Measurements from ENCODE around the gene NDNF.

Gene NDNF

GRCh38 chr4:121070274-121070673 lies 2.1 kb downstream of the NDNF start:
- no peak for DNase-seq

DNA sequence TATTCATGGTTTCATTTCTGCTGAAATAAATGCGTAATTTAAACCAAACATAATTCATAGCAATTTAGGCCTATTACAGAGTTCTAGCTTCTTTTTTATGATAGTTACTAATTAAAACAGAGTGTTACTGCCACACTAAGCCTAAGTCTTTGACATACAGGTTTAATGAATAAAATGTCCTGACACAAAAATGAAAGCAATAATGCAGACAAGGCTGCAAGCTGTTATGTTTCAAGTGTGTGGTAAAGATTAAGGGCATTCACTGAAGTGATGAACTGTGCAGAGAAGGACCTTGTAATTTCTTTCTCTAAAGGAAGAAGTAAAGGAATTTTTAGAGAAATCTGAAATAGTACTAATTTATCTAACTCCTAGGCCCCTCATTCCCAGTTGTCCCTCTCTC lies 2.9 kb downstream of the NDNF start:
- DNase-seq = no peak

- no peak for DNase-seq
Observed at GRCh38 chr4:121064482-121064881, 7.9 kb downstream of the NDNF start.

DNA sequence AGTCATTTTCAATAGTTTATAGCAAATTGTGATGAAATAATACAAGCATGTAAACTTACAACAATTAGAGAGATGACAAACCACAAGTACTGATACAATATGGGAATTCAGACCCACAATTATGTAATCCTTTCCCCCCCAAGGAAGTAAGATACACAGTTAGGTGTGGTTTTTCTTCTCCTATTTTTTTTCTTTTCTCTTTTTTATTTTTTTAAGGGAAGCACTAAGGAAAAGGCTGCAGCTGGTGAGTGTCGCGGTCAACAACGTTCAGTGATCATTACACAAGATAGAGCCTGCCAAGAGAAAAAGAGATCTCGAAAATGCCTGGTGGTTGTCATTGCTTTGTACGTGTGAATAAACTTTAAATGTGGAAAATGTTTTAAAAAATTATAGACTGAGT lies 9.8 kb downstream of the NDNF start:
- no peak for DNase-seq

DNA sequence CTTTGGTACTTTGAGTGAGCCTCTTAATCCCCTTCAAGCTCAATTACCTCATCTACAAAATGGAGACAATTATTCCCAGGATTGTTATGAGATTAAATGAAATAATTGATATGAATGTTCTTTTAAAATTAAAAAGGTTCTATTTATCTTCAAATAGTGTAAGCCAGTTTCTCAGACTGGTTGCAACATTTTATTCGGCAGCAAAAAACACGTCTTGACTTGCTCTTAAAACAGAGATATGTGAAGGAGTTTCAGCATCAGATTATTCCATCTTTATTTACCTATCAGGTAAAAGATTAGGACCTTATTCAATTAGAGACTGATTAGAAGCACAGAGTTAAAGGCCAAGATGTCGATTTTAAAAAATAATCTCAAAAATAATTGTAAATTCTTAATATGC lies 10.5 kb downstream of the NDNF start:
- DNase-seq = no peak

DNA sequence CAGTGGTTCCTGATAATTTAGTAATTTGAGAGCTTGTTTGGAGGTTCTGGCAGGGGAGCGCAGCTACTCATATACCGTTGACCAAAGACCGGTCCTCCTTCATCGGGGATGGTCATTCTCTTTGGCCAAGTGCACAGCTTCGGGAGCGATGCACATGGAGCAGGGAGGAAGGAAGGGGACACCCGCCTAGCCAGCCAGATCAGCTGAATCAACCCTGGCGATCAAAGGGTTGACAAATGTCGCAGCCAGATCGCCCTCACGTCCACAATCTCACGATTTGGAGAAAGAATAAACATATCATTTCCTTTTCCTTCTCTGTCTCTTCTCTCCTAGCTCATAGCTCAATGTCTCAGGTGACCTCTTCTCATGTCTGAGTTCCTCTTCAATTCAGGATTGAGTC lies 11.1 kb downstream of the NDNF start:
- DNase-seq = no peak

GRCh38 chr4:121057466-121057922 lies 14.8 kb downstream of the NDNF start:
- no peak for DNase-seq

DNA sequence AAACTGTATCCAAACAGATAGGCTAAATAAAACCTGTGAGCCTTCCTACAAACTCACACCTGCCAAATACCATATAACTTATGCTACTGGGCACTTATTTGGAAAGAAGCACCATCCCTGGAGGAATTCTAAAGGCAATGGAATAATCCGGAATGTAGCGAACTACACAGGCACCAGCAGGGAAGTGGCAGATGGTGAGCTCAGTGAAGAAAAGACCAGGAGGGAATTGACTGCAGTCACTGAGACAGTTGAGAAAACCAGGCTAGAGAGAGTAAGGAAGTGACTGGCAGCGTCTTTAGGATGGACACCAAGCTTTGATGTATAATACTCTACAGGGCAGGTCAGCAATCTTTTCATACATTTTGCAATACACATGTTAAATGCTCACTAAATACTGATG lies 16.3 kb downstream of the NDNF start:
- DNase-seq = no peak

GRCh38 chr4:121054373-121054772 lies 18.0 kb downstream of the NDNF start:
- DNase-seq = no peak

DNA sequence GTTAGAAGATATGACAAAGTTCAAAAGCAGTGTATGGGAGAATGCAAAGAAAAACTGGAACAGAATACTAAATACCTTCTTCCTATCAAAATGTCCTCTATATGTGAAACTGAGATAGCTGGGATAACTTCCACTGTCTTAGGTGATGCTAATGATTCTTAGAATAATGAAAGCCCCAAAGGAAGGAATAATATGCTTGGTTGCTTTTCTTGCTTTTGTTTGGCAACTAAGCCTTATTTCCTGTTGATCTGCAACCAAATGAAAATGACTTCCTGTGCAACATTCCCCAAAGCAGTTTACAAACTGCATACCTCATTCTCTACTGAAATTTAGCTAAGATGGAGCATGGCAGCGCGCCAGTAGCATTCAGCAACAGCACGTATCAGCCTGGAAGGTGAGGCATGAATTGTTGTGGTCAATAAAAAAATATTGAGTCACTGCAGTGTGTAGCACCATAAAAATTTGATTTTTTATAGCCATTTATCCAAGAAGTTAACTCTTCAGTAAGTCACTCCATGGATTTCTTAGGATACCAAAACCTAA lies 18.7 kb downstream of the NDNF start:
- no peak for DNase-seq

DNA sequence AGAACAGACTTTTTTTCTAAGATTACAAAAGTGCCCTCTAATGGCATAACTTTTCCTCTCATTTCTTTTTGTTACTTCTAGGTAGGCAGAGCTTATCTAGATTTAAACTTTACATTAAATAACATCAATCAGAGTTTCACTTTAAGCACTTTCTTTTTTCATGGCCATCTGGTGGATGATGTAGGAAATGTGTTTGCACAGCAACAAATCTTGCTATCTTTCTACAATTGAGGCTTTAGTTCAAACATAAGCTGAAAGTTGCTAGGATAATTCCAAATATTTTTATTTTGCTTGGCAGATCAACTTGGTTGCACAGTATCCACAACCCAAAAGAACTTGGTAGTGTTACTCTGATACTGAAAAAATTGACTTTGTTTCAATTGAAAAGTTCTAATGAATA lies 22.0 kb downstream of the NDNF start:
- DNase-seq = peak; percentile 19

DNA sequence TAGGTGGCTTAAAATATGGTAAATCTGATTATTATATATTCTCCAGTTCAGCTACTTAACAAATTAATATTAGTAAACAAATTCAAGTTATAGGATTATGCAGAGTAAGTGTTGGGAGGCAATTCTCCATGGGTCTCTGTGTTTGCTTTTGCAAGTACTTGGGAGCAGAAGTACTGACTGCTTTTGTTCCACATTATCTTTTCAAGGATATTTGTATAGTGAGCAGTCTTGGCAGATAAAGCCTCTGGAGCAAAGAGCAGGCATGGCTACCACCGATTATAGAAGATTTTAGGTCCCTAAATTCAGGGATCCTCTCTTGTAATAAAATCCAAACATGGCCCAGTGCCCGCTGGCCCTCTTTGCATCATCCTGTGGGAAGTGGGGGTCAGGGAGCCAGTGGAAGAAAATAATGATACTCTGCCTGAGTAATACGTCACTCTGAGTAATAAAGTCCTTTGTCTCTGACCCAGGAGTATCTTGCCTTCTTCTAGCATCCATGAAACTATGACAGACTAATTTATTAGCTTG lies 23.2 kb downstream of the NDNF start:
- DNase-seq = no peak

DNA sequence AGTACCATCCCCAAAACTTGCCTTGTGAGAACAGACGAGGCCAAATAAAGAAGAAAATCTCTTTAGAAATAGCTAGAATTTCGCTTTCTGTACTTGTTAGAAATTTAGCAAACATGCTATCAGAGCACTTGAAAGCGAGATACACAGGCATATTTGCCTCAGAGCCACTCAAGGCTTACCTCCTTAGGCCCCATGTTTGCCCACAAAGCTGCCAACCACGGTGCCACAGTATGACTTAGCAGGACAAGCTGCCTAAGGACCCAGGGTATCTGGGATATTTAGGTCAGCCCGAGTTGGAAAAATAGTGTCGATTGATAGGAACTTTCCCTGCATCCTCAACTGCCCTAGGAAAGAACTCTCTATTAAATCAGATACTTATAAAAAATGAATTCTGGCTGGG lies 24.2 kb downstream of the NDNF start:
- DNase-seq = no peak

GRCh38 chr4:121041307-121042090 lies 30.8 kb downstream of the NDNF start:
- DNase-seq = peak; percentile 13

- DNase-seq = no peak
Observed at GRCh38 chr4:121034017-121034416, 38.3 kb downstream of the NDNF start.

- no peak for DNase-seq
Observed at GRCh38 chr4:121030711-121031110, 41.6 kb downstream of the NDNF start.

DNA sequence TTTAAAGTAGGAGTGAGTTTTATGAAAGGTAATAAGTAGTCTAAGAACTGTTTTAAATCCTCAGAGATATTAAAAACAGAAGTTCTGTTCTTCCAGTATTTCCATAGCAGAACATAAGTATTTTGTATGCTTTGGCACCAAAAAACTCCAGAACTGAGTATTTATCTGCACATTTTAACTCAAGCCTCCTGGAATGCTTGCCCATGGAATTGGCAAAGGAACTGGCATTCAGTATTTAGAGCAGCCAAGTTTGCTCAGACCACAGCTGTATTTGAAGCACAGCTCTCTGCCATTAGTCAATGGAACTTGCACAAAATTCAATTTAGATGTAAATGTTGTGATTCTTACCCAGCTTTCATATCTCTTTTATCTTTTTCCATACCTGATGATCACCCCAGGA lies 42.2 kb downstream of the NDNF start:
- no peak for DNase-seq

GRCh38 chr4:121026034-121026433 lies 46.3 kb downstream of the NDNF start:
- no peak for DNase-seq

GRCh38 chr4:121025540-121025939 lies 46.8 kb downstream of the NDNF start:
- no peak for DNase-seq

GRCh38 chr4:121018543-121018942 lies 53.8 kb downstream of the NDNF start:
- no peak for DNase-seq

DNA sequence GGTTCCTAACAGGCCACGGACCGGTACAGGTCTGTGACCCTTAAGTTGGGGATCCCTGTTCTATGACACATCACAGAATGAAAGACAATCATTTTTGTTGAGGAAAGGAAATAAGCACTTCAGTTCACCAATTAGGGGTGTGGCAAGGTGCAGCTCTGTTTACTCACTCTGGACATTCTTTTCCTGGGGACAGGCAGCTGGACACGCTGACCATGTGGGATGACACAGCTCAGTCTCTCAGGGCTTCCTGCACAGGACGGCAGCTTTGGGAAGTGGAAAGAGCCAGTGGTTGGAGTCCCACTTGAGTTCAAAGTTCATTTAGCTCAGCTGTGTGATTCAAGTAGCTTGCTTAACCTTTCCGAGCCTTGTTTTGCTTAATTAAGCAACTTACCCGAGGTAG lies 55.7 kb downstream of the NDNF start:
- no peak for DNase-seq

DNA sequence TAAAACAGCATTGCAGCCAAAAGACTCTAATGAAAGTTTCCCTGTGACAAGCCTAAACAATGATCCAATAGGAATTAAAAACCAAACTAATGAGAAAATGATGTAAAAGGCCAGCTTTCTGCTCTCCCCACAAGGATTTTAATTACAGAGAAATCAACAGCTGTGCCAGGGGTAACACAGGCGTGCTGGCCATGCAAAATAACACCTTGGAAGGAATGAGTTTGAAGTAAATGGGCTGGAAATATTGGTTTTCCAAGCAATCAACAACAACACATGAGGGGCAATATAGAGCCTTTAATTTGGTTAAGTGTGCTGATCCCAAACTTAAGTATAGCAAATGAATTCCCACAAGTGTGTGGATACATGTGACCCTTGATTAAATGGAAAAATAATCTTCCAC lies 56.9 kb downstream of the NDNF start:
- DNase-seq = no peak

GRCh38 chr4:121014544-121014943 lies 57.8 kb downstream of the NDNF start:
- no peak for DNase-seq

DNA sequence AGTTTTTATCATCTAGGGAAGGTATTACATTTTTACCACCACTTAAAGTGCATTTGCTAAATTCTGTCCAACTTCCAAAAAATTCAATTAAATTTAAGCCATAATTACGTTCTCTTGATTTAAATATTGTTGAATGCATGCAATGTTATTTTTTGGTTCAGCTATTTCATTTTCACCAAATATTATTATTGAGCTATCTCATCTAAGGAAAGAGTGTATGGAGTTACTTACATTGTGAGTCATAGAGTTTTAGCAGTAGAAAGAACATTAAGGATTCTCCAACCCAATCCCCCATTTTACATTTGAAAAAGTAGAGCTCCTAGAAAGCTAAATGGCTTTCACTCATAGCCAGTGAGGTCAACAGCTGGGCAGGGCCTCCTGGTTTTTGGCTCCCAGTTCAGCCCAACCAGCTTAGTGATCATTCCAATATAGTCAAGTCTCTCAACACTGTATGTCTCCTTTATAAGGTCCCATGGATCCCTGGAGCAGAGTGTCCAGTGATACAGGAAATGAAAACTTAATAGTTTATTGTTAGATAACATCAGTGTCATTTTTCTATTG lies 60.5 kb downstream of the NDNF start:
- no peak for DNase-seq
